ENCODE results near the gene BCAS3.
"Not testable (repeated sequence)": the region's sequence is repeated elsewhere in the genome, so short reads cannot be mapped to it uniquely, and the experiment has no call there.

BCAS3 gene

DNA sequence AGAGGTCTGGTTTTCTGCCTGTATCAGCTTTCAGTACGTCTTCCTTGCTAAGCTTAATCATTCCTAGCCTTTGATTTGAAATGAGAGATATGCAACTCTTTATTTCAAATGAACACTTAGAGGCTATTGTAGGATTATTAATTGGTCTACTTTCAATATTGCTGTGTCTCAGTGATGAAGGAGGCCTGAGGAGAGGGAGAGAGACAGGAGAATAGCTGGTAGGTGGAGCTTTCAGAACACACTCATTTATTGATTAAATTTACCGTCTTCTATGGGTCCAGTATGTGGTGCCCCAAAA is 187.0 kb downstream of the BCAS3 start:
- DNase-seq = no peak

GRCh38 chr17:60874772-60875171 is 197.1 kb downstream of the BCAS3 start:
- DNase-seq = no peak

DNA sequence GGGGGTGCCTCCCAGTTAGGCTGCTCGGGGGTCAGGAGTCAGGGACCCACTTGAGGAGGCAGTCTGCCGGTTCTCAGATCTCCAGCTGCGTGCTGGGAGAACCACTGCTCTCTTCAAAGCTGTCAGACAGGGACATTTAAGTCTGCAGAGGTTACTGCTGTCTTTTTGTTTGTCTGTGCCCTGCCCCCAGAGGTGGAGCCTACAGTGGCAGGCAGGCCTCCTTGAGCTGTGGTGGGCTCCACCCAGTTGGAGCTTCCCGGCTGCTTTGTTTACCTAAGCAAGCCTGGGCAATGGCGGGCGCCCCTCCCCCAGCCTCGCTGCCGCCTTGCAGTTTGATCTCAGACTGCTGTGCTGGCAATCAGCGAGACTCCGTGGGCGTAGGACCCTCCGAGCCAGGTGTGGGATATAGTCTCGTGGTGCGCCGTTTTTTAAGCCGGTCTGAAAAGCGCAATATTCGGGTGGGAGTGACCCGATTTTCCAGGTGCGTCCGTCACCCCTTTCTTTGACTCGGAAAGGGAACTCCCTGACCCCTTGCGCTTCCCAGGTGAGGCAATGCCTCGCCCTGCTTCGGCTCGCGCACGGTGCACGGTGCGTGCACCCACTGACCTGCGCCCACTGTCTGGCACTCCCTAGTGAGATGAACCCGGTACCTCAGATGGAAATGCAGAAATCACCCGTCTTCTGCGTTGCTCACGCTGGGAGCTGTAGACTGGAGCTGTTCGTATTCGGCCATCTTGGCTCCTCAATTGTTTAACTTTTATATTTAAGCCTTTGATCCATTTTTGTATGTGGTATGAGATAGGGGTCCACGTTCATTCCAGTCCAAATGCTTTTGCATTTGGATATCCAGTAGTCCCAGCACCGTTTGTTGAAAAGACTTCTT is 209.3 kb downstream of the BCAS3 start:
- not testable (repeated sequence) for DNase-seq

DNA sequence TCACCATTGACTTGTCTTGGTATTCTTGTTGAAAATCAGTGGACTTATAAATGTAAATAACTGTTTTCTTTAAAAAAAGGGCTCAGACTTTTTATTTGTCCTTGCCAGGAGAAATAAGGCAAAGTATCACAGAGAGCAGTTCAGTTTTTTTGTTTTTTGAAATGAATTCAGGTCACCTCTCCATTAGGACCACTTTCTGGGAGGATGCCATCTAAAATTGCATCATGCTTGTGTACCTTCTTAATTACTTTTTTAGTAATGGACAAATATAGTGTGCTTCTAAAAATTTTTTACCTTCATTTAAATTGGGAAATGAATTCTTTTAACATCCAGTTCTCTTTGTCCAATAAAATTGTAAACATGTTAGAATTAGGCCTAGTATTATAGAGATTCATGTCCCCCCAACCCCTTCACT is 210.0 kb downstream of the BCAS3 start:
- no peak for DNase-seq

- no peak for DNase-seq
Measured at GRCh38 chr17:60888812-60889709, 211.4 kb downstream of the BCAS3 start.

DNA sequence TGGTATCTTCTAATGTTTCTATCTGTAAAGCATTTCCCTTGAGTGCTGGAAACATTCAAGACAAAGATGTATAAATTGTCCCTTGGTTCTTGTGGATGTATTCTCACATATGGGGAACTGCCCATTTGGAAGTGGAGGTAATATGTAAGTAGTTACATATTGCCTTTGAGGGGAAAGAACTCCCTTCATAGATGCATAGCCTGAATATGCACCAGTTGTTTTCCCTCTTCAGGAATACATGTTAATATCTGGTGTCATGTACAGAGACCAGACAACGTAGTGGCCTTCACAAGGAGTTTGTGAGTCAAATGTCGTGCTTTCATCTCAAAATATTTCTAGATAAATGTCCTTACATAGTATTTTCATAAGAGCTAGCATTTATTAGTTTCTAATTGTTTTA is 213.5 kb downstream of the BCAS3 start:
- DNase-seq = no peak

DNA sequence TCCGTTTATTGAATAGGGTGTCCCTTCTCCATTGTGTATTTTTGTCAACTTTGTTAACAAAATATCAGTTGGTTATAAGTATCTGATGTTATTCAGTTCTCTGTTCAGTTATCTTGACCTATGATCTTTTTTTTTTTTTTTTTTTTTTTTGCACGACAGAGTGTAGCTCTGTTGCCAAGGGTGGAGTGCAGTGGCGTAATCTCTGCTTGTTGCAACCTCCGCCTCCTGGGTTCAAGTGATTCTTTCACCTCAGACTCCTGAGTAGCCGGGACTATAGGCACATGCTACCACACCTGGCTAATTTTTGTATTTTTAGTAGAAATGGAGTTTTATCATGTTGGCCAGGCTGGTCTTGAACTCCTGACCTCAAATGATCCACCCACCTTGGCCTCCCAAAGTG is 215.8 kb downstream of the BCAS3 start:
- DNase-seq = no peak

- DNase-seq = no peak
Measured at GRCh38 chr17:60896996-60897395, 219.3 kb downstream of the BCAS3 start.

DNA sequence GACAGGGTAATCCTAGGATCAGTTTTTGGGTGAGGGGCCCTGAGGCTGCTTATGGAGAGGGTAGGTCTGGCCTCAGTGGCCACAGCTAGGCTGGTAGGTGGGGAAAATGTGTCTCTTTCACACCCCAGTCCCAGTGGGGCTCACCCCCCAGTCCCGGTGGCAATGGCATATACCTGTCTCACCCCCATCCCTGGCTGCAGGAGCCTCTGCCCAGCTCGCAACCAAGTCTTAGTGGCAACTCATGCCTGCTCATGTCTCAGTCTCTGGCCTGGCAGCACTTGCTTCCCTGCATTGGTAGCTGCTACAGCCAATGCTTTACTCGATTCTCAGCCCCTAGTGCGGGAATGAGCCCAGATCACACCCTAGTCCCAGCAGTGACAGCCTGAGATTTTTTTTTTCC is 221.5 kb downstream of the BCAS3 start:
- no peak for DNase-seq

GRCh38 chr17:60900688-60901087 is 223.0 kb downstream of the BCAS3 start:
- DNase-seq = no peak

DNA sequence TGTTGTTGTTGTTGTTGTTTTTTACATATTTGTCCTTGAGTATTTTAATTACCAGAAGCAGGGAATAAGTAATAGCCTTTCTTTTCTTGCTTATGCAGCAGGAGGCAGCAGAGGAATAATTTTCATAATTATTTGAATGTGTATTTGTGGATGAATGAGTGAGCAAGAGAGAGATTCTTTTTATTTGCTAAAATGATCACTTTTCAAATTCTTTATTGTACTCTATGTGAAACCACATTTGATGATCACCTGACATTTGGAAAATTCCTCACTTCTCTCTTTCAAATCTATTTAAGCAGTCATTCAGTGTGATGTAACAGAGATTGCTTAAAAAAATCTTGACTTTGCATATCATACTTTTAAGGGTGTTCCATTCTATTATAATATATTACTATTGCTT is 223.6 kb downstream of the BCAS3 start:
- DNase-seq = no peak

GRCh38 chr17:60901806-60902205 is 224.2 kb downstream of the BCAS3 start:
- no peak for DNase-seq

- no peak for DNase-seq
Measured at GRCh38 chr17:60902399-60902798, 224.7 kb downstream of the BCAS3 start.

DNA sequence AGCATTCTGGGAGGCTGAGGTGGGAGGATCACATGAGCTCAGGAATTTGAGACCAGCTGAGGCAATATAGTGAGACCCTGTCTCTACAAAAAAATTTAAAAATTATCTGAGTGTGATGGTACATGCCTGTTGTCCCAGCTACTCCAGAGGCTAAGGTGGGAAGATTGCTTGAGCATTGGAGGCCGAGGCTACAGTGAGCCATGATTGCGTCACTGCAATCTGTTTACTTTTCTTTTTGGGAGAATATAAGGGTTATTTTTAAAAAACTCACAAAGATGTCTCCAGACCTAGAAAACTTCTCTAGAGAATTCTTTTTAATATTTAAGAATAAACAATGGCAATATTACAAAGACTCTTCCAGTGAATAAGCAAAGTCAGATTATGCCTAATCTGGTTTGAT is 226.9 kb downstream of the BCAS3 start:
- DNase-seq = no peak

DNA sequence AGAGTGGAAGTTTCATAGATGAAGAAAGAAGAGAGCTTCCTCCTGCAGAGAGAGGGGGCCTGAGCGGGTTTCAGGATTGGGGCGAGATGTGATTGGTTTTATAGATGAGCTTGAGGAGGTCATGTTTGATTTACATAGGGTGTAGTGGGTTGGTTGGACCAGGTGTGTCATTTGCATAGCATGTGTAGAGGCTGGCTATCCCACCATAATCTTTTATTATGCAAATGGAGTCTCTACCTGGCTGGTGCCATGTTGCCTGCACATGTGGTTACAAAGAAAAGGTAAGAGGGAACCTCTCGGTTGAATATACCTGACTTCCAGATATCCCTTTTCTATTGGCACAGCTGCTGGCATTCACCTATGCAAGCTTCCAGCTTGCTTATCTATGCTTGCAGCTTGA is 228.1 kb downstream of the BCAS3 start:
- DNase-seq = no peak

- no peak for DNase-seq
Measured at GRCh38 chr17:60908324-60908723, 230.7 kb downstream of the BCAS3 start.

DNA sequence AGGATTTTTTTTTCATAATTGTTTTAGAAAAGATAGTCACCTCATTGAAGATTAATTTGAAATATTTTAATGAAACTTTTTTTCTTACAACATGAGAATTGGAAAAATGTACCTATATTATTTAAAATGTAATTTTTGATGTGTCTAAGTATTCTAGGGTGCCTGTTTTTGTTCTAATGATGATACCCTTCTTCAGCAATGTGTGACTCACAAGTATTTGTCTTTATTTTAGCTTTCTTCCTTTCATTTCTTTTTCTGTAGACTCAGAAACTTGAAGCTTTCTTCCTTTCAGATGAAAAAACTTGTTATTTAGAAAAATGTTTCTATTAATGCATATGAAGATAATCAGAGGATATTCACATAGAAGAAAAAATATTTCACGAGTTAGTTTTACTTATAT is 231.8 kb downstream of the BCAS3 start:
- no peak for DNase-seq

- DNase-seq = no peak
Measured at GRCh38 chr17:60910415-60910814, 232.8 kb downstream of the BCAS3 start.

DNA sequence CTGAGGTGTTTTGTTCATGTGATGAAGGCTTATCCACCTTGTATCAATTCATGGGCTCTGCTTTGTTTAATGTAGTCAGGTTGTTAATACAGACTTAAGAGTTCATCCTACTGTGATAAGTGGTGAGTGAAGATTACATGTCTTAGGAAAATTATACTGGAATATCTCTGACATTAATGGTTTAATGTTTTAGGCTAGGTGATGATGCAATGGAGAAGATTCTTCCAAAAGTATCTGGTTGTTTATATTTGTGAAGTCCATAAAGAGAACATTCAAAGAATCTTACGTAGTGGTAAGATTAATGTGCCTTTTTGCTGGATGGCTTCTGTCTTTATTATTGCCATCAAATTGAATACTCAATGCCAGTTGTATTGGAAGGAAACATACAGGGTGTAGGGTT is 236.4 kb downstream of the BCAS3 start:
- no peak for DNase-seq

DNA sequence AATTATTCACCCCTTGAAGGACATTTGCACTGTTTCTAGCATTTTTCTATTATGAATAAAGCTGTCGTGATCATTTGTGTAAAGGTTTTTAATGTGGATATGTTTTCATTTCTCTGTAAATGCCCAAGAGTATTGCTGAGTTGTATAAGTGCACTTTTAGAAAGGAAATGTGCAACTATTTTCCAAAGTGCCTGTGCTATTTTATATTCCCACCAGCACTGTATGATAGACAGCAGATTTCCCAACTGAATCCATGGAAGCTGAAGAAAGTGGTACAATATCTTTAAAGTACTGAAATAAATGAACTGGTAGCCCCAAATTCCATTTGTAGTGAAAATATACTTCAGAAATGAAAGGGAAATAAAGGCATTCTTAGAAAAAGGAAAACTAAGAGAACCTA is 238.4 kb downstream of the BCAS3 start:
- DNase-seq = no peak

DNA sequence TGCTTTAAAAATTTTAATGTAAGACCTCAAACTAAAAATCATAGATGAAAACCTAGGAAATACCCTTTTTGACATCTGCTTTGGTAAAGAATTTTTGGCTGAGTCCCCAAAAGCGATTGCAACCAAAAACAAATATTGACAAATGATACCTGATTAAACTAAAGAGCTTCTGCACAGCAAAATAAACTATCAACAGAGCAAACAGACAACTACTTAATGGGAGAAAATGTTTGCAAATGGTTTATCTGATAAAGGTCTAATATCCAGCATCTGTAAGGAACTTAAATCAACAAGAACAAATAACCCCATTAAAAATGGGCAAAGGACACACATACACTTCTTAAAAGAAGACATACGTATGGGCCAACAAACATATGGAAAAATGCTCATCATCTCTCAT is 242.5 kb downstream of the BCAS3 start:
- DNase-seq = no peak

DNA sequence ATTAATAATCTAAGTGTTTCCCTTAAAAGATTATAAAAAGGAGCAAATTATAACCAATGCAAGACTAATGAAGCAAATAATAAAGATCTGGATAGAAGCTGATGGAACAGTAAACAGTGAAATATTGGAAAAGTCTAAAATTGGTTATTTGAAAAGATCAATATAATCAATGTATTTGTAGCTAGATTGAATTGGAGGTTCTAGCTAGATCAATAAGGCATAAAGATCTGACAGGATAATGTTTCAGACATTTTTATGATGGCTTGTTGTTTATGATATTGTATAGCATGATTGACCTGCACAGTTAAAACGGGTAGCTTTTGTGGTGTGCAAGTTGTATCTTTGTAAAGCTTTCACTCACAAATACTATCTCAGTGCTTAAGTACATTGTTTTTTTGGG is 245.3 kb downstream of the BCAS3 start:
- no peak for DNase-seq

Measured in nucleus accumbens (tissue), 56 donors.